ENCODE data around the gene XXYLT1. TPM values are rescaled to one million over a fixed set of nuclear protein-coding genes. Genes with fewer than 3 reads are reported as not detected.
A peak's percentile ranks its signal among the peaks of the same experiment; 100 is the strongest.

XXYLT1 gene
- total RNA-seq, 1 donor from 2014 or later, result 2.1 TPM

- intact Hi-C loops (cut with micrococcal nuclease), result loop anchor here (10.0 kb wide), 1 partner anchor 122 kb away; no protein-coding TSS in a partner anchor
- DNase-seq, result no peak
- ATAC-seq, result no peak
These were observed 137.9 kb downstream of the XXYLT1 start for GRCh38 chr3:195133013-195133412.

- DNase-seq, result no peak
- ATAC-seq, result no peak
- intact Hi-C loops (cut with micrococcal nuclease), result loop anchor here (10.0 kb wide), 1 partner anchor 124 kb away; no protein-coding TSS in a partner anchor
These were observed 139.8 kb downstream of the XXYLT1 start for GRCh38 chr3:195131176-195131575.

GRCh38 chr3:195129644-195130492, 141.1 kb downstream of the XXYLT1 start:
- DNase-seq, result no peak
- ATAC-seq, result no peak
- intact Hi-C loops (cut with micrococcal nuclease), result loop anchor here (10.0 kb wide), 1 partner anchor 125 kb away; no protein-coding TSS in a partner anchor

GRCh38 chr3:195129072-195129643, 141.8 kb downstream of the XXYLT1 start:
- intact Hi-C loops (cut with micrococcal nuclease), result no loop called here
- no peak for DNase-seq
- no peak for ATAC-seq

- DNase-seq (no peak), ATAC-seq (no peak)
- intact Hi-C loops (cut with micrococcal nuclease), result no loop called here
These were observed 142.5 kb downstream of the XXYLT1 start for GRCh38 chr3:195128255-195129071.

GRCh38 chr3:195126056-195126605, 144.8 kb downstream of the XXYLT1 start:
- intact Hi-C loops (cut with micrococcal nuclease), result no loop called here
- ATAC-seq (no peak), DNase-seq (no peak)

- DNase-seq (no peak), ATAC-seq (no peak)
- intact Hi-C loops (cut with micrococcal nuclease), result no loop called here
These were observed 145.3 kb downstream of the XXYLT1 start for GRCh38 chr3:195125646-195126045.

GRCh38 chr3:195124378-195124992, 146.5 kb downstream of the XXYLT1 start:
- DNase-seq (peak; percentile 50), ATAC-seq (peak; percentile 55)
- intact Hi-C loops (cut with micrococcal nuclease), result no loop called here

- ATAC-seq (no peak), DNase-seq (no peak)
- intact Hi-C loops (cut with micrococcal nuclease), result no loop called here
These were observed 147.7 kb downstream of the XXYLT1 start for GRCh38 chr3:195123281-195123691.

- DNase-seq (no peak), ATAC-seq (no peak)
- intact Hi-C loops (cut with micrococcal nuclease), result no loop called here
These were observed 148.7 kb downstream of the XXYLT1 start for GRCh38 chr3:195122261-195122660.

GRCh38 chr3:195120267-195120601, 150.7 kb downstream of the XXYLT1 start:
- ATAC-seq, result no peak
- intact Hi-C loops (cut with micrococcal nuclease), result no loop called here
- no peak for DNase-seq

GRCh38 chr3:195119461-195120266, 151.3 kb downstream of the XXYLT1 start:
- intact Hi-C loops (cut with micrococcal nuclease), result no loop called here

GRCh38 chr3:195118671-195119070, 152.3 kb downstream of the XXYLT1 start:
- intact Hi-C loops (cut with micrococcal nuclease), result no loop called here
- no peak for ATAC-seq
- no peak for DNase-seq

More at GRCh38 chr3:195119461-195120266, 151.3 kb downstream of the XXYLT1 start:
- DNase-seq (no peak), ATAC-seq (peak; percentile 28)

- DNase-seq (no peak), ATAC-seq (peak; percentile 17)
- intact Hi-C loops (cut with micrococcal nuclease), result no loop called here
These were observed 152.9 kb downstream of the XXYLT1 start for GRCh38 chr3:195117978-195118581.

GRCh38 chr3:195116407-195117185, 154.4 kb downstream of the XXYLT1 start:
- ATAC-seq (no peak), DNase-seq (no peak)
- intact Hi-C loops (cut with micrococcal nuclease), result no loop called here

- DNase-seq, result no peak
- no peak for ATAC-seq
- intact Hi-C loops (cut with micrococcal nuclease), result no loop called here
These were observed 155.2 kb downstream of the XXYLT1 start for GRCh38 chr3:195115600-195116406.

Measured in left ventricle myocardium superior (tissue), 1 donor.